Thymus (tissue), 11 donors: Measurements from ENCODE around the gene ATRN. TPM values are rescaled to one million over a fixed set of nuclear protein-coding genes. Genes with fewer than 3 reads are reported as not detected.
"Not testable (repeated sequence)": the region's sequence is repeated elsewhere in the genome, so short reads cannot be mapped to it uniquely, and the experiment has no call there.

Experiments used
- DNase-seq, 9 donors: peaks; one replicate each; pipeline ENCODE4 v3.0.0-alpha.2; 2013; ENCODE audit warnings: low spot score in 9 of 9, low read depth in 6 of 9, missing footprints in 1 of 9
- H3K27ac ChIP-seq, 2 donors: one replicate each; pipeline ENCODE4 v1.5.1; 2013; ENCODE audit warnings: control low read depth in 1 of 2, low read depth in 1 of 2, low read length in 1 of 2, mild to moderate bottlenecking in 1 of 2, moderate library complexity in 1 of 2
- H3K27me3 ChIP-seq, 2 donors: one replicate each; pipeline ENCODE4 v1.5.1; 2013; ENCODE audit warnings: low read length in 1 of 2; ENCODE audit not compliant: control insufficient read depth in 2 of 2, insufficient read depth in 1 of 2
- H3K36me3 ChIP-seq, 2 donors: one replicate each; pipeline ENCODE4 v1.5.1; 2013; ENCODE audit warnings: low read length in 1 of 2, mild to moderate bottlenecking in 1 of 2, moderate library complexity in 1 of 2; ENCODE audit not compliant: control insufficient read depth in 2 of 2, insufficient read depth in 2 of 2
- H3K4me1 ChIP-seq, 2 donors: one replicate each; pipeline ENCODE4 v1.5.1; 2013; ENCODE audit warnings: low read length in 2 of 2; ENCODE audit not compliant: control insufficient read depth in 2 of 2, insufficient read depth in 2 of 2
- H3K4me3 ChIP-seq, 2 donors: one replicate each; pipeline ENCODE4 v1.5.1; 2013; ENCODE audit warnings: low read length in 2 of 2, control low read depth in 1 of 2, mild to moderate bottlenecking in 1 of 2
- H3K9me3 ChIP-seq, 2 donors: one replicate each; pipeline ENCODE4 v1.5.1; 2013; ENCODE audit warnings: low read length in 1 of 2, mild to moderate bottlenecking in 1 of 2; ENCODE audit not compliant: control insufficient read depth in 2 of 2, insufficient read depth in 1 of 2
- WGBS: extraction: QIAGEN DNeasy Blood & Tissue Kit; methylation state at CpG from one replicate; pipeline ENCODE4 v1.1.7; 2013; 5-methylcytosine and 5-hydroxymethylcytosine counted together
- polyA plus RNA-seq: library from polyadenylated mRNA; stranded (reverse); fragments of 200-250 nt; gene quantifications from one replicate; pipeline ENCODE4 v1.2.3, GENCODE V29; 2013
- total RNA-seq: library from RNA; stranded (reverse); fragments of 120-200 nt; gene quantifications from one replicate; pipeline ENCODE4 v1.2.4, GENCODE V29; 2013
- donor health status: healthy.

ATRN gene
- total and polyA plus RNA-seq, 2 donors = 4.8 to 7.4 TPM

- WGBS = 98% methylated on average over 5 of the region's 5 CpGs
- Histone ChIP-seq H3K4me3 (no peak overlapping the region), H3K27me3 (no peaks in the 10 kb centered on the region), H3K27ac (no peak overlapping the region), H3K9me3 (no peaks in the 10 kb centered on the region), H3K36me3 (no peaks in the 10 kb centered on the region), H3K4me1 (no peaks in the 10 kb centered on the region)
- no peak for DNase-seq
These were observed 143.6 kb downstream of the ATRN start for GRCh38 chr20:3614466-3614865.

- not testable (repeated sequence) for H3K27me3 ChIP-seq, H3K4me1 ChIP-seq, DNase-seq, H3K4me3 ChIP-seq, H3K36me3 ChIP-seq, H3K9me3 ChIP-seq, H3K27ac ChIP-seq
- 97% methylated on average over 13 of the region's 13 CpGs for WGBS
These were observed 144.5 kb downstream of the ATRN start for GRCh38 chr20:3615171-3615840.

GRCh38 chr20:3616250-3616649, 145.4 kb downstream of the ATRN start:
- no peak overlapping the region for H3K4me3 ChIP-seq
- no peaks in the 10 kb centered on the region for H3K4me1 ChIP-seq
- DNase-seq = no peak
- no peaks in the 10 kb centered on the region for H3K27me3 ChIP-seq
- no peak overlapping the region for H3K27ac ChIP-seq
- WGBS = 92% methylated on average over 4 of the region's 4 CpGs
- no peaks in the 10 kb centered on the region for H3K9me3 ChIP-seq
- no peaks in the 10 kb centered on the region for H3K36me3 ChIP-seq

GRCh38 chr20:3621111-3621510, 150.3 kb downstream of the ATRN start:
- no peaks in the 10 kb centered on the region for H3K9me3 ChIP-seq
- no peak overlapping the region for H3K4me3 ChIP-seq
- DNase-seq = no peak
- H3K27me3 ChIP-seq = no peaks in the 10 kb centered on the region
- no peaks in the 10 kb centered on the region for H3K4me1 ChIP-seq
- WGBS = 90% methylated on average over 8 of the region's 8 CpGs
- H3K27ac ChIP-seq = no peak overlapping the region
- H3K36me3 ChIP-seq = no peaks in the 10 kb centered on the region

- Histone ChIP-seq H3K9me3 (no peaks in the 10 kb centered on the region), H3K4me3 (no peak overlapping the region), H3K27ac (no peak overlapping the region), H3K4me1 (no peaks in the 10 kb centered on the region), H3K36me3 (no peaks in the 10 kb centered on the region), H3K27me3 (no peaks in the 10 kb centered on the region)
- WGBS = 97% methylated on average over 4 of the region's 4 CpGs
- no peak for DNase-seq
These were observed 151.6 kb downstream of the ATRN start for GRCh38 chr20:3622406-3622805.

- H3K27ac ChIP-seq = no peak overlapping the region
- DNase-seq = no peak
- no peaks in the 10 kb centered on the region for H3K4me1 ChIP-seq
- H3K4me3 ChIP-seq = no peak overlapping the region
- H3K9me3 ChIP-seq = no peaks in the 10 kb centered on the region
- WGBS = 98% methylated on average over 2 of the region's 2 CpGs
- H3K36me3 ChIP-seq = peaks cover 0 to 4% of the 10 kb centered on the region in 2 donors
- no peaks in the 10 kb centered on the region for H3K27me3 ChIP-seq
These were observed 156.7 kb downstream of the ATRN start for GRCh38 chr20:3627476-3627875.

- Histone ChIP-seq H3K36me3 (peaks cover 0 to 4% of the 10 kb centered on the region in 2 donors), H3K4me1 (no peaks in the 10 kb centered on the region), H3K27ac (no peak overlapping the region), H3K9me3 (no peaks in the 10 kb centered on the region), H3K4me3 (no peak overlapping the region), H3K27me3 (no peaks in the 10 kb centered on the region)
- WGBS = 90% methylated on average over 16 of the region's 16 CpGs
- DNase-seq = no peak
These were observed 157.9 kb downstream of the ATRN start for GRCh38 chr20:3628502-3629314.

- H3K27ac ChIP-seq = no peak overlapping the region
- H3K4me1 ChIP-seq = peaks cover 0 to 6% of the 10 kb centered on the region in 2 donors
- H3K9me3 ChIP-seq = no peaks in the 10 kb centered on the region
- H3K27me3 ChIP-seq = no peaks in the 10 kb centered on the region
- WGBS = 89% methylated on average over 2 of the region's 2 CpGs
- peaks cover 0 to 4% of the 10 kb centered on the region in 2 donors for H3K36me3 ChIP-seq
- H3K4me3 ChIP-seq = no peak overlapping the region
- no peak for DNase-seq
These were observed 159.1 kb downstream of the ATRN start for GRCh38 chr20:3629893-3630292.

GRCh38 chr20:3630429-3630828, 159.6 kb downstream of the ATRN start:
- WGBS = 97% methylated on average over 8 of the region's 8 CpGs
- Histone ChIP-seq H3K4me1 (peaks cover 0 to 6% of the 10 kb centered on the region in 2 donors), H3K36me3 (peaks cover 0 to 4% of the 10 kb centered on the region in 2 donors), H3K4me3 (no peak overlapping the region), H3K27ac (no peak overlapping the region), H3K27me3 (no peaks in the 10 kb centered on the region), H3K9me3 (no peaks in the 10 kb centered on the region)
- DNase-seq = no peak
